ENCODE data around the gene LNPK. TPM values are rescaled to one million over a fixed set of nuclear protein-coding genes. Genes with fewer than 3 reads are reported as not detected.

The LNPK gene
- total and polyA plus RNA-seq, 9 of the 15 experiments (the other 6 are each of a cell fraction or from before 2014, with no cell fraction given), result 6.4 to 40.4 (median 21.3) TPM

DNA sequence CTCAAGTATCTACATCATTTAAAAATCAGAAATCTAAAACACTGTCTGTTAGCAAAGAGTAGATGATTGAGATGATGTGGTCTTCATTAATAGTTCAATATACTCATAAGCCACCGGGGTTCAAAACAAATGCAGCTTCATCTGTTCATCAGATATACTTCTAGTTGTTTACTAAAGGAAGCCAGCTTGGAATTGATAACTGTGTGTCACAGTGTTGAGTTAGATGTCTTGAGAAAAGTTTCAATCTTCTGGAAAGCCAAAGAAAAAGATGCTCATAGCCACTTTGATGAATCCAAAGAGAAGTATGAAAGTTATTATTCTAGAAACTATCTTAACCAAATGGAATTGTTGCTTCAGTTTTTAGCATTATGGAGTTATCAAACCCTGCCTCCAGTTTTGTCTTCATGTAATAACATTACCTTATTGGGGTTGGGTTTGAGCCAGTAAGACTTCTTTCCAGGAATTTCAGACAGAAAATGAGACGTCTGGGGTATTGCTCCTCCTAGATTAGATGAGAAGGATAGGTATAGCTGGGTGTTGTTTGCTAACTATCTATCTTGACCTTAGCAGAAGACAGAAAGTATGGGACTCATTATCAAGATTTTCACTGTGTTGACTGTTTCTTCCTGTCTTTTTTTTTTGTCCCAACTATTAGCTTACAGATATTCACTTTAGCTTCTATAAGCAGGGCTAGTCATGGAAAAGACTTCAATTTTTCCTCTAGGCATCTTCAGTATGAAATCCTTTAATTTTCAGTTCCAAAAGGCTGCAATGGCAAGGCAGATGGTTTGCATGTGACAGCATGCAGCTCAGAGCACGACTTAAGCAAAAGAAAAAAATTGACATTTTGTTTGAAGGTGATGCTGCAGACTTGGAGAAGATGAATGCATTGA is 66.5 kb downstream of the LNPK start (continued):
- TF ChIP-seq MYC (IDR thresholded peaks at IDR 0.05; ENCODE audit: low read depth, low read length) (peak; percentile 48; the same call in 1 of the 2 replicates), MYC (CRISPR knock-in tag; IDR thresholded peaks at IDR 0.05; ENCODE audit: borderline replicate concordance, low read depth) (no peak), CTBP1 (IDR thresholded peaks at IDR 0.05; ENCODE audit: borderline replicate concordance) (peak; percentile 78), HDAC3 (IDR thresholded peaks at IDR 0.05; ENCODE audit: borderline replicate concordance, partially characterized antibody) (peak; percentile 93), TBL1XR1 (IDR thresholded peaks at IDR 0.05; ENCODE audit: low read length in 2 of 2) (peak; percentile 54 to 98; a peak in 2 of 4 replicates), CEBPG (CRISPR knock-in tag; IDR thresholded peaks at IDR 0.05) (no peak), CEBPG (tag; conservative IDR thresholded peaks at IDR 0.05 in 1 of 2, IDR thresholded peaks at IDR 0.05 in 1 of 2) (peak in 1 of 2 experiments; percentile 20; a peak in 1 of 4 replicates), TCF3 (CRISPR knock-in tag; IDR thresholded peaks at IDR 0.05) (peak; percentile 85), RBBP5 (IDR thresholded peaks at IDR 0.05; ENCODE audit: borderline replicate concordance, insufficient read depth, low read length, poor library complexity, severe bottlenecking) (peak; percentile 28), ZNF23 (CRISPR knock-in tag; IDR thresholded peaks at IDR 0.05) (no peak)
- TF ChIP-seq, protein P1, sequence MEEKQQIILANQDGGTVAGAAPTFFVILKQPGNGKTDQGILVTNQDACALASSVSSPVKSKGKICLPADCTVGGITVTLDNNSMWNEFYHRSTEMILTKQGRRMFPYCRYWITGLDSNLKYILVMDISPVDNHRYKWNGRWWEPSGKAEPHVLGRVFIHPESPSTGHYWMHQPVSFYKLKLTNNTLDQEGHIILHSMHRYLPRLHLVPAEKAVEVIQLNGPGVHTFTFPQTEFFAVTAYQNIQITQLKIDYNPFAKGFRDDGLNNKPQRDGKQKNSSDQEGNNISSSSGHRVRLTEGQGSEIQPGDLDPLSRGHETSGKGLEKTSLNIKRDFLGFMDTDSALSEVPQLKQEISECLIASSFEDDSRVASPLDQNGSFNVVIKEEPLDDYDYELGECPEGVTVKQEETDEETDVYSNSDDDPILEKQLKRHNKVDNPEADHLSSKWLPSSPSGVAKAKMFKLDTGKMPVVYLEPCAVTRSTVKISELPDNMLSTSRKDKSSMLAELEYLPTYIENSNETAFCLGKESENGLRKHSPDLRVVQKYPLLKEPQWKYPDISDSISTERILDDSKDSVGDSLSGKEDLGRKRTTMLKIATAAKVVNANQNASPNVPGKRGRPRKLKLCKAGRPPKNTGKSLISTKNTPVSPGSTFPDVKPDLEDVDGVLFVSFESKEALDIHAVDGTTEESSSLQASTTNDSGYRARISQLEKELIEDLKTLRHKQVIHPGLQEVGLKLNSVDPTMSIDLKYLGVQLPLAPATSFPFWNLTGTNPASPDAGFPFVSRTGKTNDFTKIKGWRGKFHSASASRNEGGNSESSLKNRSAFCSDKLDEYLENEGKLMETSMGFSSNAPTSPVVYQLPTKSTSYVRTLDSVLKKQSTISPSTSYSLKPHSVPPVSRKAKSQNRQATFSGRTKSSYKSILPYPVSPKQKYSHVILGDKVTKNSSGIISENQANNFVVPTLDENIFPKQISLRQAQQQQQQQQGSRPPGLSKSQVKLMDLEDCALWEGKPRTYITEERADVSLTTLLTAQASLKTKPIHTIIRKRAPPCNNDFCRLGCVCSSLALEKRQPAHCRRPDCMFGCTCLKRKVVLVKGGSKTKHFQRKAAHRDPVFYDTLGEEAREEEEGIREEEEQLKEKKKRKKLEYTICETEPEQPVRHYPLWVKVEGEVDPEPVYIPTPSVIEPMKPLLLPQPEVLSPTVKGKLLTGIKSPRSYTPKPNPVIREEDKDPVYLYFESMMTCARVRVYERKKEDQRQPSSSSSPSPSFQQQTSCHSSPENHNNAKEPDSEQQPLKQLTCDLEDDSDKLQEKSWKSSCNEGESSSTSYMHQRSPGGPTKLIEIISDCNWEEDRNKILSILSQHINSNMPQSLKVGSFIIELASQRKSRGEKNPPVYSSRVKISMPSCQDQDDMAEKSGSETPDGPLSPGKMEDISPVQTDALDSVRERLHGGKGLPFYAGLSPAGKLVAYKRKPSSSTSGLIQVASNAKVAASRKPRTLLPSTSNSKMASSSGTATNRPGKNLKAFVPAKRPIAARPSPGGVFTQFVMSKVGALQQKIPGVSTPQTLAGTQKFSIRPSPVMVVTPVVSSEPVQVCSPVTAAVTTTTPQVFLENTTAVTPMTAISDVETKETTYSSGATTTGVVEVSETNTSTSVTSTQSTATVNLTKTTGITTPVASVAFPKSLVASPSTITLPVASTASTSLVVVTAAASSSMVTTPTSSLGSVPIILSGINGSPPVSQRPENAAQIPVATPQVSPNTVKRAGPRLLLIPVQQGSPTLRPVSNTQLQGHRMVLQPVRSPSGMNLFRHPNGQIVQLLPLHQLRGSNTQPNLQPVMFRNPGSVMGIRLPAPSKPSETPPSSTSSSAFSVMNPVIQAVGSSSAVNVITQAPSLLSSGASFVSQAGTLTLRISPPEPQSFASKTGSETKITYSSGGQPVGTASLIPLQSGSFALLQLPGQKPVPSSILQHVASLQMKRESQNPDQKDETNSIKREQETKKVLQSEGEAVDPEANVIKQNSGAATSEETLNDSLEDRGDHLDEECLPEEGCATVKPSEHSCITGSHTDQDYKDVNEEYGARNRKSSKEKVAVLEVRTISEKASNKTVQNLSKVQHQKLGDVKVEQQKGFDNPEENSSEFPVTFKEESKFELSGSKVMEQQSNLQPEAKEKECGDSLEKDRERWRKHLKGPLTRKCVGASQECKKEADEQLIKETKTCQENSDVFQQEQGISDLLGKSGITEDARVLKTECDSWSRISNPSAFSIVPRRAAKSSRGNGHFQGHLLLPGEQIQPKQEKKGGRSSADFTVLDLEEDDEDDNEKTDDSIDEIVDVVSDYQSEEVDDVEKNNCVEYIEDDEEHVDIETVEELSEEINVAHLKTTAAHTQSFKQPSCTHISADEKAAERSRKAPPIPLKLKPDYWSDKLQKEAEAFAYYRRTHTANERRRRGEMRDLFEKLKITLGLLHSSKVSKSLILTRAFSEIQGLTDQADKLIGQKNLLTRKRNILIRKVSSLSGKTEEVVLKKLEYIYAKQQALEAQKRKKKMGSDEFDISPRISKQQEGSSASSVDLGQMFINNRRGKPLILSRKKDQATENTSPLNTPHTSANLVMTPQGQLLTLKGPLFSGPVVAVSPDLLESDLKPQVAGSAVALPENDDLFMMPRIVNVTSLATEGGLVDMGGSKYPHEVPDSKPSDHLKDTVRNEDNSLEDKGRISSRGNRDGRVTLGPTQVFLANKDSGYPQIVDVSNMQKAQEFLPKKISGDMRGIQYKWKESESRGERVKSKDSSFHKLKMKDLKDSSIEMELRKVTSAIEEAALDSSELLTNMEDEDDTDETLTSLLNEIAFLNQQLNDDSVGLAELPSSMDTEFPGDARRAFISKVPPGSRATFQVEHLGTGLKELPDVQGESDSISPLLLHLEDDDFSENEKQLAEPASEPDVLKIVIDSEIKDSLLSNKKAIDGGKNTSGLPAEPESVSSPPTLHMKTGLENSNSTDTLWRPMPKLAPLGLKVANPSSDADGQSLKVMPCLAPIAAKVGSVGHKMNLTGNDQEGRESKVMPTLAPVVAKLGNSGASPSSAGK (IDR thresholded peaks at IDR 0.05), result peak; percentile 74

Measured in K562 (cell line).